Upper lobe of left lung (tissue), 4 donors: ENCODE results near the gene MAP1B.

Experiments used
- POLR2A ChIP-seq, 4 donors: fragments of 450-650 bp; IDR thresholded peaks; one replicate each; pipeline ENCODE4 v1.5.1; 2016 to 2017; ENCODE audit warnings: antibody characterized with exemption in 4 of 4, mild to moderate bottlenecking in 2 of 4
- POLR2AphosphoS5 ChIP-seq, 2 donors: sonication (generic); formaldehyde crosslinking; IDR thresholded peaks; one replicate each; pipeline ENCODE4 v1.5.1; 2017; ENCODE audit warnings: antibody characterized with exemption in 2 of 2
- TF ChIP-seq, protein P1 (sequence below), 6 experiments: fragments of 450-650 bp in 4 of 6; fragments of 200-600 bp in 2 of 6; sonication (generic) in 2 of 6; IDR thresholded peaks; one replicate each; pipeline ENCODE4 v1.5.1; 2016 to 2019; ENCODE audit warnings: antibody characterized with exemption in 6 of 6

DNA sequence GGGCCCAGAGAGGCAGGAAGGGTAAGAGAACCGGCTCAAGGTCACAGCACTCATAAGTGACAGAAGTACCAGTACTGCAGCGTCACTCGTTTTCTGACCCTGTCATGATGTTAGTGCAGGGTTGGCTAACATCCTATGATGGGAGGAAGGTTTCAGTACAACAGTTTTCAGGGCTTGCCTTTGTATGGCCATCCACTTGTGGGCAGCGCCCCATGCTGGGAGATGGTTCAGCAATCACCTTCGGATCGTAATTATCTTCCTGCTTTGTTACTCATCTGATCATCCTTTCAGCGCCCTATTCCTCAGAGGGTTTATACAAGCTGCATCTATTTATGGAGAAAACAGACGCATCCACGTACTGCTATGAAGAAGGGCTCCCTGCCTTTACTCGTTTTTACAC, 2.4 kb downstream of the MAP1B start:
- TF ChIP-seq, protein P1, sequence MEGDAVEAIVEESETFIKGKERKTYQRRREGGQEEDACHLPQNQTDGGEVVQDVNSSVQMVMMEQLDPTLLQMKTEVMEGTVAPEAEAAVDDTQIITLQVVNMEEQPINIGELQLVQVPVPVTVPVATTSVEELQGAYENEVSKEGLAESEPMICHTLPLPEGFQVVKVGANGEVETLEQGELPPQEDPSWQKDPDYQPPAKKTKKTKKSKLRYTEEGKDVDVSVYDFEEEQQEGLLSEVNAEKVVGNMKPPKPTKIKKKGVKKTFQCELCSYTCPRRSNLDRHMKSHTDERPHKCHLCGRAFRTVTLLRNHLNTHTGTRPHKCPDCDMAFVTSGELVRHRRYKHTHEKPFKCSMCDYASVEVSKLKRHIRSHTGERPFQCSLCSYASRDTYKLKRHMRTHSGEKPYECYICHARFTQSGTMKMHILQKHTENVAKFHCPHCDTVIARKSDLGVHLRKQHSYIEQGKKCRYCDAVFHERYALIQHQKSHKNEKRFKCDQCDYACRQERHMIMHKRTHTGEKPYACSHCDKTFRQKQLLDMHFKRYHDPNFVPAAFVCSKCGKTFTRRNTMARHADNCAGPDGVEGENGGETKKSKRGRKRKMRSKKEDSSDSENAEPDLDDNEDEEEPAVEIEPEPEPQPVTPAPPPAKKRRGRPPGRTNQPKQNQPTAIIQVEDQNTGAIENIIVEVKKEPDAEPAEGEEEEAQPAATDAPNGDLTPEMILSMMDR (IDR thresholded peaks at IDR 0.05), result no peak
- TF ChIP-seq POLR2A (IDR thresholded peaks at IDR 0.05) (no peak), POLR2AphosphoS5 (IDR thresholded peaks at IDR 0.05) (no peak)
